ENCODE results near the gene ZNF217.
"Not testable (repeated sequence)": the region's sequence is repeated elsewhere in the genome, so short reads cannot be mapped to it uniquely, and the experiment has no call there.

The ZNF217 gene

DNA sequence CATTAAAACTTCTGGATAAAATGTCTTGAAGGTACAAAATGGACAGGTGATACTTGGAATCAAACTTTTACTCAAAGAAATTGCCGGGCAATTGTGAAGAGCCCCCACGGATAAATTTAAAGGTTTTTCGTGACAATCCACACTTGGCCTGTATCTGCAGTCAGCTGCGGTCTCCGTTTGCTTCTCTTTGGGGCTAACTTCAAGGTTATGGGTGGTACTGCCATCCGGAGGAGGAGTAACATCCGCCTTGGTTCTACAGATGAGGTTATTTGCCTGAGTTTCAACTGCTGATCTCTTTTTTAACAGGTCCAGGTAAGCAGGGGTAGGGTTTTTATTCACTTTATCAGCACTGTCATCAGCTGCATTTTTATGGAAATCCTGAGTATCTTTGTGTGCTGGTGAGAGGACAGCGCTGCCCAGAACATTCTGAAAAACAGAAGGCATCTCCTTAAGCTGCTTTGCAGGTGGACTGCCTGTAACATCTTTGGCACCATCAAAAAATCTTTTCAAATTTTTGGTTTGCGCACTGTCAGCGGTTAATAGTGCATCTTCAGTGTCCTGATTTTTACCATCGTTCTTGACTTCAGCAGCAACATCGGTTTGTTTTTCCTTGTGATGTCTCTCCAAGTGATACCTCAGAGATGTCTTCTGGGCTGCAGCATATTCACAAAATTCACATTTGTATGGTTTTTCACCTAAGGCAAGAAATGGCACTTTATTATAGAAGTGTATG, 16.9 kb downstream of the ZNF217 start:
- H3K9me3 ChIP-seq (ENCODE audit: control insufficient read depth, insufficient read depth, low read length) = no peaks in the 10 kb centered on the region
- no peak overlapping the region for H3K9ac ChIP-seq (ENCODE audit: low read depth, low read length)
- H3K4me1 ChIP-seq (ENCODE audit: insufficient read depth, low read length) = peaks cover 21% of the 10 kb centered on the region
- peaks cover 54% of the 10 kb centered on the region for H3K36me3 ChIP-seq (ENCODE audit: insufficient read depth, low read length)

DNA sequence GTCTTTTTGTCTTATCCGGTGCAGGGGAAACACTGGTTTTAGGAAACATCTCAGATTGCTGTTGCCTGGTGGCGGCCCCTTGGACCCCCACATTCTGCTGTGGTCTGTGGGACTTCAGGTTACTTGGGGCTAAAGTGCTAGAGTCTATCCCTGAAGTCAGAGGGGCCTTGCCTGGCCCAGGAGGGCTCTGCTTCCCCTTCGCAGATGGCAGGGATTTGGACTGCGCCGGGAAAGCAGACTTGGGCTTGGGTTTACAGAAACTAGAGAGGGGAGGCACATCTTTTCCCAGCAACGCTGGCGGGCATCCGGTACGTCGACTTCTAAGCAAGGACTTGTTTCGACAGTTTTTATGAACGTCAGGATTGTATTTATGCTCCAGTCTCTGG, 17.5 kb downstream of the ZNF217 start:
- H3K36me3 ChIP-seq (ENCODE audit: insufficient read depth, low read length) = peaks cover 54% of the 10 kb centered on the region
- no peaks in the 10 kb centered on the region for H3K9me3 ChIP-seq (ENCODE audit: control insufficient read depth, insufficient read depth, low read length)
- peaks cover 16% of the 10 kb centered on the region; the same call in 1 of the 2 replicates for H3K4me1 ChIP-seq (ENCODE audit: insufficient read depth, low read length)
- no peak overlapping the region for H3K9ac ChIP-seq (ENCODE audit: low read depth, low read length)

DNA sequence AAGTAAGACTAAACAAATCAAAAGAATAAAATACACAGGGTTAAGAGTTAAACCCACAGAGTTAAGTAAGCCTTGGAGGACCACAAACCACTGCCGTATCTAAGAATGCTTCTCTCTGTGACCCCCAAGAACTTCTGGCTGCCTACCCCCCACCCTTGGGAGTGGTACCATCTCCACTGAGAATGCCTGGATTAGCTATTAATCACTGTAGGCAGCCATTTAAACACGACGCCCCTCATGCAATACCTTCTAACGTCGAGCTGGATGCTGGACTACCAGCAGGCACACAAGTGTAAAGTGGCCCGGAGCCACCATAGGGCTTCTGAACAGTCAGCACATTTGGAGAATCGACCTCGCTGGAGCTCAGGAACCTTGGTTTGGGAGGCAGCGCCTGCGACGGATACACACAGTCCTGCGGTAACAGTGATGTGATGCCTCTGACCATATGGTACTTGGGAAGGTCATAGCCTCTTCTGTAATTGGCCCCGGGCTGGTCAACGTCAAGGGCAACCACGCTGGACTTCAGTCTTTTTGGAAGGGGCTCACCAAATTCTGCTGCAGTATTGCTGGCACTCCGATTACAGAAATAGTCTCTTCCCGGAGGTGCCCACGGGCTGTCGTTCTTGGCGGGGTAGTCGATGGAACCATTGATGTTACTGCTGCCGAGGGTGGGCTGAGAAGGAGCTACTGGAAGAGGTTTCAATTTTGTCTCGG, 18.0 kb downstream of the ZNF217 start:
- peaks cover 16% of the 10 kb centered on the region; the same call in 1 of the 2 replicates for H3K4me1 ChIP-seq (ENCODE audit: insufficient read depth, low read length)
- H3K9ac ChIP-seq (ENCODE audit: low read depth, low read length) = no peak overlapping the region
- H3K9me3 ChIP-seq (ENCODE audit: control insufficient read depth, insufficient read depth, low read length) = no peaks in the 10 kb centered on the region
- H3K36me3 ChIP-seq (ENCODE audit: insufficient read depth, low read length) = peaks cover 53% of the 10 kb centered on the region

DNA sequence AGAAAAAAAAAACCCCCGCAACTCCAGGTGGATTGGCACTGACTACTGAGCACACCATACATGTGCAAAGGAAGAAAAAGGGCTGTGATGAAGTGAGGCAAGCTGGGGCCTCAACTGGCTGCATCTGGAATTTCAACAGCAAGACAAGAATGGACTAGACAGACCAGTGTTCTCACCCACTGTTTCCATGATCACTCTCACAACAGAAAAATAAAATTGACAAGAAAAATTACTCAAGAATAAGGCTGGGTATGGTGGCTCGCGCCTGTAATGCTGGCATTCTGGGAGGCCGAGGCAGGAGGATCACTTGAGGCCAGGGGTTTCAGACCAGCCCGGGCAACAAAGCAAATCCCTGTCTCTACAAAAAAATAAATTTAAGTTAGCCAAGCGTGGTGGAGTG, 18.8 kb downstream of the ZNF217 start:
- Histone ChIP-seq H3K4me1 (ENCODE audit: insufficient read depth, low read length) (peaks cover 11% of the 10 kb centered on the region; the same call in 1 of the 2 replicates), H3K36me3 (ENCODE audit: insufficient read depth, low read length) (peaks cover 61% of the 10 kb centered on the region), H3K9me3 (ENCODE audit: control insufficient read depth, insufficient read depth, low read length) (no peaks in the 10 kb centered on the region), H3K9ac (ENCODE audit: low read depth, low read length) (no peak overlapping the region)

- peaks cover 6% of the 10 kb centered on the region; the same call in 1 of the 2 replicates for H3K4me1 ChIP-seq (ENCODE audit: insufficient read depth, low read length)
- no peak overlapping the region for H3K9ac ChIP-seq (ENCODE audit: low read depth, low read length)
- H3K36me3 ChIP-seq (ENCODE audit: insufficient read depth, low read length) = peaks cover 63% of the 10 kb centered on the region
- no peaks in the 10 kb centered on the region for H3K9me3 ChIP-seq (ENCODE audit: control insufficient read depth, insufficient read depth, low read length)
These were observed 19.3 kb downstream of the ZNF217 start for GRCh38 chr20:53574259-53574789.

DNA sequence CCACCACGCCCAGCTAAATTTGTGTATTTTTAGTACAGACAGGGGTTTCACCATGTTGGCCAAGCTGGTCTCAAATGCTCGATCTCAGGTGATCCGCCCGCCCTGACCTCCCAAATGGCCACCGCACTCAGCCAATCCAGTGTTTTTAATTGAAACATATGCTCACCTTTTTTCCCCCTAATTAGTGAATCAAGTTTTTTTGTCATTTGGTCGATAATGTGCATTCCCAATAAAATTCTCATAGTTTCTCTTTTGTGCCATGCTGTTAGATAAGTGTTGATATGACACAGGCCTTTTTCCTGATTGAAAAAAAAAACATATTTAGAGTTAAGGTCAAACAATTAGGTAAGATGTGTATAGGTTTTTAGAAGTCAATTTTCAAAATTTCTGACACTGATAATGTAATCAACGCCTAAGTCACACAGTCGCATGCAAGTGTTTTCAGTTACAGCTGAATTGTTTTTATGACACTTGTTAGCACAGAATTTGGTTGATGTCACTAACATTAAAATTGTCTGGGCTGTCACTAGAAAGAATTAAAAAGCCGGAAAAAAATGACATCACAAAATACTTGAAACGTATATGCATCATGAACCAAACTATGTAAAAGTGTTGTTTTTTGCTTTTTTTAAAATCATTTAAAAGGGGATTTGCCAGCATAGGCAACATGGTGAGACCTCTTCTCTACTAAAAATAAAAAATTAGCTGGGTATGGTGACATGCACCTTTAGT, 21.9 kb downstream of the ZNF217 start:
- Histone ChIP-seq H3K36me3 (ENCODE audit: insufficient read depth, low read length) (peaks cover 65% of the 10 kb centered on the region), H3K9ac (ENCODE audit: low read depth, low read length) (no peak overlapping the region), H3K4me1 (ENCODE audit: insufficient read depth, low read length) (no peaks in the 10 kb centered on the region), H3K9me3 (ENCODE audit: control insufficient read depth, insufficient read depth, low read length) (no peaks in the 10 kb centered on the region)

GRCh38 chr20:53570446-53571276, 23.0 kb downstream of the ZNF217 start:
- Histone ChIP-seq H3K36me3 (ENCODE audit: insufficient read depth, low read length) (peaks cover 63% of the 10 kb centered on the region), H3K4me1 (ENCODE audit: insufficient read depth, low read length) (no peaks in the 10 kb centered on the region), H3K9ac (ENCODE audit: low read depth, low read length) (no peak overlapping the region), H3K9me3 (ENCODE audit: control insufficient read depth, insufficient read depth, low read length) (no peaks in the 10 kb centered on the region)

GRCh38 chr20:53569606-53570307, 23.9 kb downstream of the ZNF217 start:
- Histone ChIP-seq H3K9ac (ENCODE audit: low read depth, low read length) (no peak overlapping the region), H3K9me3 (ENCODE audit: control insufficient read depth, insufficient read depth, low read length) (no peaks in the 10 kb centered on the region), H3K36me3 (ENCODE audit: insufficient read depth, low read length) (peaks cover 58% of the 10 kb centered on the region), H3K4me1 (ENCODE audit: insufficient read depth, low read length) (no peaks in the 10 kb centered on the region)

DNA sequence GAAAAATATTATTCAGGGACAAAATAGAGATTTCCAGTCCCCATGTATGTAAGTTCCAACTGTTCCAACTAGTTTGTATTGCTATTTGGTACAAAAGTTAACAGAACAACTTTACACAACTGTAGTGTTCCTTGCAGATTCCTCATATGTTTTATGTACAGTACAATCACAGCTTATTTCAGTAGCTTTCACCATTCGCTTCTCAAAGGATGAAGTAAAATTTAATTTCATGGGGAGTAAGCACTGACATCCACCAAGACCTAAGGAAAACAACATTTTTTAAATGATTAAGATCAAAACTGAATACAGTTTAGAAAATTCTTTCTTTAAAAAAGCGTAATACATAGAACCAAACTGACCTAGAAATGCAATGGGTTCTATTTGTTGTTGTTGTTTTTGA, 24.6 kb downstream of the ZNF217 start:
- peaks cover 4% of the 10 kb centered on the region; the same call in 1 of the 2 replicates for H3K4me1 ChIP-seq (ENCODE audit: insufficient read depth, low read length)
- no peaks in the 10 kb centered on the region for H3K9me3 ChIP-seq (ENCODE audit: control insufficient read depth, insufficient read depth, low read length)
- H3K36me3 ChIP-seq (ENCODE audit: insufficient read depth, low read length) = peaks cover 50% of the 10 kb centered on the region
- H3K9ac ChIP-seq (ENCODE audit: low read depth, low read length) = no peak overlapping the region

GRCh38 chr20:53568351-53568750, 25.3 kb downstream of the ZNF217 start:
- H3K4me1 ChIP-seq (ENCODE audit: insufficient read depth, low read length) = peaks cover 8% of the 10 kb centered on the region; the same call in 1 of the 2 replicates
- H3K9ac ChIP-seq (ENCODE audit: low read depth, low read length) = no peak overlapping the region
- no peaks in the 10 kb centered on the region for H3K9me3 ChIP-seq (ENCODE audit: control insufficient read depth, insufficient read depth, low read length)
- peaks cover 44% of the 10 kb centered on the region for H3K36me3 ChIP-seq (ENCODE audit: insufficient read depth, low read length)

- H3K9me3 ChIP-seq (ENCODE audit: control insufficient read depth, insufficient read depth, low read length) = no peaks in the 10 kb centered on the region
- H3K9ac ChIP-seq (ENCODE audit: low read depth, low read length) = no peak overlapping the region
- H3K4me1 ChIP-seq (ENCODE audit: insufficient read depth, low read length) = peaks cover 8% of the 10 kb centered on the region; the same call in 1 of the 2 replicates
- H3K36me3 ChIP-seq (ENCODE audit: insufficient read depth, low read length) = peaks cover 38% of the 10 kb centered on the region
These were observed 26.2 kb downstream of the ZNF217 start for GRCh38 chr20:53567379-53567917.

DNA sequence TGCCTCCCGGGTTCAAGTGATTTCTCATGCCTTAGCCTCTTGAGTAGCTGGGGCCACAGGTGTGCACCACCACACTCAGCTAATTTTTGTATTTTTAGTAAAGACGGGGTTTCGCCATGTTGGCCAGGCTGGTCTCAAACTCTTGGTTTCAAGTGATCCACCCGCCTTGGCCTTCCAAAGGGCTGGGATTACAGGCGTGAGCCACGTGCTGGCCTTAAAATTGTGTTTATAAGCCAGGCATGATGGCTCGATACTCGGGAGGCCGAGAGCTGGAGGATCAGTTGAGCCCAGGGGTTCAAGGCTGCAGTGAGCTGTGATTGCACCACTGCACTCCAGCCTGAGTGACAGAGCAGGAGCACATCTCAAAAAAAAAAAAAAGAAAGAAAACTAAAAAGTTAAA, 27.0 kb downstream of the ZNF217 start:
- H3K9ac ChIP-seq (ENCODE audit: low read depth, low read length); H3K9me3 ChIP-seq (ENCODE audit: control insufficient read depth, insufficient read depth, low read length); H3K4me1 ChIP-seq (ENCODE audit: insufficient read depth, low read length): not testable (repeated sequence)
- H3K36me3 ChIP-seq (ENCODE audit: insufficient read depth, low read length) = peaks cover 31% of the 10 kb centered on the region

- H3K36me3 ChIP-seq (ENCODE audit: insufficient read depth, low read length) = peaks cover 20% of the 10 kb centered on the region
- no peaks in the 10 kb centered on the region for H3K9me3 ChIP-seq (ENCODE audit: control insufficient read depth, insufficient read depth, low read length)
- H3K9ac ChIP-seq (ENCODE audit: low read depth, low read length) = no peak overlapping the region
- H3K4me1 ChIP-seq (ENCODE audit: insufficient read depth, low read length) = peaks cover 8% of the 10 kb centered on the region; the same call in 1 of the 2 replicates
These were observed 28.4 kb downstream of the ZNF217 start for GRCh38 chr20:53565254-53565653.
